HFFc6 (cell line): ENCODE measurements around the gene ALKBH5. TPM values are rescaled to one million over a fixed set of nuclear protein-coding genes. Genes with fewer than 3 reads are reported as not detected.

Source experiments
- DNase-seq: peaks from one replicate; pipeline ENCODE4 v3.0.0-alpha.2; 2018
- H3K27ac Mint-ChIP-seq: 2 replicates; pipeline ENCODE4 v1.8.0; 2020; ENCODE audit warnings: mild to moderate bottlenecking, mixed read lengths
- H3K27me3 Mint-ChIP-seq: 2 replicates; pipeline ENCODE4 v1.8.0; 2021; ENCODE audit warnings: mild to moderate bottlenecking, moderate library complexity, mixed read lengths; ENCODE audit not compliant: insufficient read depth
- H3K36me3 Mint-ChIP-seq: 2 replicates; pipeline ENCODE4 v1.8.0; 2021; ENCODE audit warnings: low read depth, mixed read lengths
- H3K4me1 Mint-ChIP-seq: 2 replicates; pipeline ENCODE4 v1.8.0; 2020; ENCODE audit warnings: low read depth, mixed read lengths
- H3K4me3 Mint-ChIP-seq: 2 replicates; pipeline ENCODE4 v1.8.0; 2020; ENCODE audit warnings: mild to moderate bottlenecking, moderate library complexity, mixed read lengths
- H3K9me3 Mint-ChIP-seq: 2 replicates; pipeline ENCODE4 v1.8.0; 2020; ENCODE audit warnings: mild to moderate bottlenecking, mixed read lengths
- CTCF ChIP-seq: fragments of 200-600 bp; sonication (generic); IDR thresholded peaks from 2 replicates; pipeline ENCODE4 v1.5.0; 2021; ENCODE audit warnings: antibody characterized with exemption, mild to moderate bottlenecking
- total RNA-seq, 6 experiments: library from RNA; stranded (reverse); fragmentation: NEBNext Ultra II Directional; extraction: Animal tissue kit (Norgen Biotek cat#: 25700); gene quantifications; 2 replicates in 1 of 6; 3 replicates in 5 of 6; pipeline ENCODE4 v1.2.3, GENCODE V29; 2021

The ALKBH5 gene
- total RNA-seq, 6 experiments from 2014 or later, result 90.2 to 117 (median 103) TPM

- peak overlapping the region; percentile 26 for H3K27ac Mint-ChIP-seq
- H3K27me3 Mint-ChIP-seq, result peaks cover 10% of the 10 kb centered on the region
- TF ChIP-seq CTCF, result no peak
- H3K4me3 Mint-ChIP-seq, result no peak overlapping the region; the same call in 1 of the 2 replicates
- DNase-seq, result peak; percentile 24
- peaks cover 34% of the 10 kb centered on the region for H3K36me3 Mint-ChIP-seq
- H3K4me1 Mint-ChIP-seq, result peaks cover 15% of the 10 kb centered on the region
- no peaks in the 10 kb centered on the region for H3K9me3 Mint-ChIP-seq
Measured at GRCh38 chr17:18246880-18247612, 63.4 kb downstream of the ALKBH5 start.

- DNase-seq, result no peak
- H3K36me3 Mint-ChIP-seq, result peaks cover 34% of the 10 kb centered on the region
- peak overlapping the region; percentile 26; the same call in 1 of the 2 replicates for H3K27ac Mint-ChIP-seq
- TF ChIP-seq CTCF, result no peak
- H3K27me3 Mint-ChIP-seq, result peaks cover 10% of the 10 kb centered on the region
- H3K9me3 Mint-ChIP-seq, result no peaks in the 10 kb centered on the region
- no peak overlapping the region for H3K4me3 Mint-ChIP-seq
- peaks cover 15% of the 10 kb centered on the region for H3K4me1 Mint-ChIP-seq
Measured at GRCh38 chr17:18247613-18248001, 64.0 kb downstream of the ALKBH5 start.

- DNase-seq, result peak; percentile 69
- Mint-ChIP-seq H3K9me3 (no peaks in the 10 kb centered on the region), H3K27me3 (peaks cover 10% of the 10 kb centered on the region), H3K36me3 (peaks cover 34% of the 10 kb centered on the region), H3K27ac (peak overlapping the region; percentile 42), H3K4me1 (peaks cover 15% of the 10 kb centered on the region), H3K4me3 (no peak overlapping the region)
- peak; percentile 83 for TF ChIP-seq CTCF
Measured at GRCh38 chr17:18248300-18248731, 64.7 kb downstream of the ALKBH5 start.

- H3K9me3 Mint-ChIP-seq, result no peaks in the 10 kb centered on the region
- H3K4me3 Mint-ChIP-seq, result no peak overlapping the region
- TF ChIP-seq CTCF, result no peak
- H3K27ac Mint-ChIP-seq, result no peak overlapping the region; the same call in 1 of the 2 replicates
- no peak for DNase-seq
- H3K4me1 Mint-ChIP-seq, result peaks cover 15% of the 10 kb centered on the region
- H3K27me3 Mint-ChIP-seq, result peaks cover 10% of the 10 kb centered on the region
- H3K36me3 Mint-ChIP-seq, result peaks cover 31% of the 10 kb centered on the region
Measured at GRCh38 chr17:18248811-18249210, 65.2 kb downstream of the ALKBH5 start.

- H3K27me3 Mint-ChIP-seq, result peaks cover 10% of the 10 kb centered on the region
- peaks cover 29% of the 10 kb centered on the region for H3K36me3 Mint-ChIP-seq
- TF ChIP-seq CTCF, result no peak
- H3K9me3 Mint-ChIP-seq, result no peaks in the 10 kb centered on the region
- no peak overlapping the region for H3K4me3 Mint-ChIP-seq
- no peak for DNase-seq
- H3K4me1 Mint-ChIP-seq, result peaks cover 15% of the 10 kb centered on the region
- no peak overlapping the region for H3K27ac Mint-ChIP-seq
Measured at GRCh38 chr17:18250259-18250658, 66.6 kb downstream of the ALKBH5 start.
